Mesenchymal stem cell (in vitro differentiated cells and primary cell): ENCODE data around the gene PKNOX2.
"Not testable (repeated sequence)": the region's sequence is repeated elsewhere in the genome, so short reads cannot be mapped to it uniquely, and the experiment has no call there.

Experiments
- DNase-seq: peaks from one replicate; pipeline ENCODE4 v3.0.0-alpha.2; 2013
- H2AFZ ChIP-seq: one replicate; pipeline ENCODE4 v1.6.1; 2013; ENCODE audit warnings: low read depth, mild to moderate bottlenecking, control low read depth, inconsistent platforms, low read length, moderate library complexity
- H2AK5ac ChIP-seq: 2 replicates; pipeline ENCODE4 v1.6.1; 2013; ENCODE audit warnings: low read length, moderate library complexity, mild to moderate bottlenecking, inconsistent platforms; ENCODE audit not compliant: severe bottlenecking
- H2BK120ac ChIP-seq: one replicate; pipeline ENCODE4 v1.6.1; 2013; ENCODE audit warnings: low read depth, mild to moderate bottlenecking, inconsistent platforms, low read length, moderate library complexity
- H2BK12ac ChIP-seq, 2 experiments: one replicate each; pipeline ENCODE4 v1.6.1; 2013; ENCODE audit warnings: inconsistent platforms in 2 of 2, low read length in 2 of 2, mild to moderate bottlenecking in 2 of 2, moderate library complexity in 2 of 2, control low read depth in 1 of 2
- H2BK15ac ChIP-seq: one replicate; pipeline ENCODE4 v1.6.1; 2013; ENCODE audit warnings: mild to moderate bottlenecking, low read depth, inconsistent platforms; ENCODE audit not compliant: poor library complexity, severe bottlenecking
- H2BK5ac ChIP-seq: 2 replicates; pipeline ENCODE4 v1.6.1; 2013; ENCODE audit warnings: low read depth, mild to moderate bottlenecking, low read length, control low read depth, inconsistent platforms; ENCODE audit not compliant: poor library complexity, severe bottlenecking
- H3K14ac ChIP-seq, 2 experiments: one replicate each; pipeline ENCODE4 v1.6.1; 2013; ENCODE audit warnings: inconsistent platforms in 2 of 2, low read length in 2 of 2, control low read depth in 1 of 2, mild to moderate bottlenecking in 1 of 2, moderate library complexity in 1 of 2
- H3K18ac ChIP-seq, 2 experiments: one replicate each; pipeline ENCODE4 v1.6.1; 2013; ENCODE audit warnings: inconsistent platforms in 2 of 2, low read length in 2 of 2, control low read depth in 1 of 2, low read depth in 1 of 2, mild to moderate bottlenecking in 1 of 2
- H3K23ac ChIP-seq, 2 experiments: one replicate each; pipeline ENCODE4 v1.6.1; 2013; ENCODE audit warnings: inconsistent platforms in 2 of 2, low read length in 2 of 2, mild to moderate bottlenecking in 2 of 2, moderate library complexity in 2 of 2, control low read depth in 1 of 2
- H3K27ac ChIP-seq: 2 replicates; pipeline ENCODE4 v1.5.1; 2013; ENCODE audit warnings: mild to moderate bottlenecking, moderate library complexity, low read length, control low read depth, inconsistent platforms; ENCODE audit not compliant: poor library complexity, severe bottlenecking
- H3K27me3 ChIP-seq, 2 experiments: 2 replicates each; pipeline versions ENCODE4 v1.6.1 to v1.7.0; 2013; ENCODE audit warnings: low read length in 2 of 2, mild to moderate bottlenecking in 2 of 2, moderate library complexity in 2 of 2, control low read depth in 1 of 2, inconsistent platforms in 1 of 2; ENCODE audit not compliant: control insufficient read depth in 1 of 2, insufficient read depth in 1 of 2
- H3K36me3 ChIP-seq, 2 experiments: 2 replicates each; pipeline versions ENCODE4 v1.6.1 to v1.7.0; 2013; ENCODE audit warnings: low read length in 2 of 2, control low read depth in 1 of 2, inconsistent platforms in 1 of 2, low read depth in 1 of 2, mild to moderate bottlenecking in 1 of 2; ENCODE audit not compliant: insufficient read depth in 2 of 2, control insufficient read depth in 1 of 2
- H3K4ac ChIP-seq, 2 experiments: one replicate each; pipeline ENCODE4 v1.6.1; 2013; ENCODE audit warnings: inconsistent platforms in 2 of 2, low read length in 2 of 2, mild to moderate bottlenecking in 2 of 2, moderate library complexity in 2 of 2, control low read depth in 1 of 2, low read depth in 1 of 2
- H3K4me1 ChIP-seq: 2 replicates; pipeline ENCODE4 v1.6.1; 2013; ENCODE audit warnings: low read depth, low read length, control low read depth; ENCODE audit not compliant: control insufficient read depth, insufficient read depth
- H3K4me2 ChIP-seq: 2 replicates; pipeline ENCODE4 v1.6.1; 2013; ENCODE audit warnings: low read length, mild to moderate bottlenecking, inconsistent platforms; ENCODE audit not compliant: poor library complexity, severe bottlenecking
- H3K4me3 ChIP-seq, 2 experiments: 2 replicates each; pipeline versions ENCODE4 v1.5.1 to v1.7.0; 2013; ENCODE audit warnings: low read length in 2 of 2, mild to moderate bottlenecking in 2 of 2, control low read depth in 1 of 2, low read depth in 1 of 2; ENCODE audit not compliant: insufficient read depth in 1 of 2
- H3K79me1 ChIP-seq: replicated peaks from 2 replicates; pipeline ENCODE4 v1.6.1; 2013; ENCODE audit warnings: mild to moderate bottlenecking, control low read depth, low read length, inconsistent platforms; ENCODE audit not compliant: poor library complexity, severe bottlenecking
- H3K9ac ChIP-seq: 2 replicates; pipeline ENCODE4 v1.7.0; 2013; ENCODE audit warnings: mild to moderate bottlenecking, low read length, moderate library complexity
- H3K9me3 ChIP-seq: 2 replicates; pipeline ENCODE4 v1.7.0; 2013; ENCODE audit warnings: mild to moderate bottlenecking, low read length; ENCODE audit not compliant: control insufficient read depth
- H4K8ac ChIP-seq: one replicate; pipeline ENCODE4 v1.6.1; 2013; ENCODE audit warnings: inconsistent platforms, mild to moderate bottlenecking, low read length, moderate library complexity
- H4K91ac ChIP-seq: one replicate; pipeline ENCODE4 v1.6.1; 2013; ENCODE audit warnings: mild to moderate bottlenecking, low read length, inconsistent platforms
- WGBS: methylation state at CpG from one replicate; pipeline ENCODE4 v1.1.7; 2013; ENCODE audit warnings: mixed read lengths; 5-methylcytosine and 5-hydroxymethylcytosine counted together

Gene PKNOX2

GRCh38 chr11:125218336-125218735 lies 53.8 kb downstream of the PKNOX2 start:
- no peak overlapping the region for H2BK5ac ChIP-seq
- H3K4me2 ChIP-seq, result no peak overlapping the region
- H2AK5ac ChIP-seq, result no peak overlapping the region
- H3K14ac ChIP-seq, result no peak overlapping the region
- H3K18ac ChIP-seq, result no peak overlapping the region
- no peak overlapping the region for H4K91ac ChIP-seq
- H4K8ac ChIP-seq, result no peak overlapping the region
- peaks cover 0 to 15% of the 10 kb centered on the region in 2 experiments for H3K36me3 ChIP-seq
- H3K9me3 ChIP-seq, result no peaks in the 10 kb centered on the region
- no peak overlapping the region for H3K23ac ChIP-seq
- no peak overlapping the region for H3K4me3 ChIP-seq
- DNase-seq, result no peak
- H2BK15ac ChIP-seq, result no peak overlapping the region
- H3K9ac ChIP-seq, result no peak overlapping the region
- peaks cover 46% of the 10 kb centered on the region for H3K79me1 ChIP-seq
- H3K27me3 ChIP-seq, result peaks cover 0 to 51% of the 10 kb centered on the region in 2 experiments
- H2BK120ac ChIP-seq, result no peak overlapping the region
- peaks cover 49% of the 10 kb centered on the region for H3K4me1 ChIP-seq
- H2BK12ac ChIP-seq, result no peak overlapping the region
- no peak overlapping the region for H3K4ac ChIP-seq
- WGBS, result 84% methylated on average over 4 of the region's 4 CpGs
- H3K27ac ChIP-seq, result no peak overlapping the region
- no peak overlapping the region for H2AFZ ChIP-seq

GRCh38 chr11:125221461-125221860 lies 56.9 kb downstream of the PKNOX2 start:
- H3K4me3 ChIP-seq, result no peak overlapping the region
- H3K36me3 ChIP-seq, result peaks cover 0 to 34% of the 10 kb centered on the region in 2 experiments
- H3K4ac ChIP-seq, result no peak overlapping the region
- no peak overlapping the region for H2BK120ac ChIP-seq
- no peak overlapping the region for H2BK5ac ChIP-seq
- no peak overlapping the region for H3K23ac ChIP-seq
- H2AK5ac ChIP-seq, result peak overlapping the region; percentile 76
- H3K9me3 ChIP-seq, result no peaks in the 10 kb centered on the region
- H3K79me1 ChIP-seq, result peaks cover 51% of the 10 kb centered on the region
- no peak overlapping the region for H2BK12ac ChIP-seq
- H3K18ac ChIP-seq, result no peak overlapping the region
- peaks cover 0 to 42% of the 10 kb centered on the region in 2 experiments for H3K27me3 ChIP-seq
- no peak for DNase-seq
- H2BK15ac ChIP-seq, result no peak overlapping the region
- H2AFZ ChIP-seq, result no peak overlapping the region
- H4K91ac ChIP-seq, result no peak overlapping the region
- 85% methylated on average over 9 of the region's 10 CpGs for WGBS
- H3K4me2 ChIP-seq, result no peak overlapping the region
- H3K27ac ChIP-seq, result no peak overlapping the region
- H3K4me1 ChIP-seq, result peaks cover 44% of the 10 kb centered on the region
- H3K9ac ChIP-seq, result no peak overlapping the region
- no peak overlapping the region for H4K8ac ChIP-seq
- H3K14ac ChIP-seq, result no peak overlapping the region

GRCh38 chr11:125222494-125222893 lies 57.9 kb downstream of the PKNOX2 start:
- no peak overlapping the region for H3K4me2 ChIP-seq
- DNase-seq, result no peak
- peak overlapping the region; percentile 12 for H2AK5ac ChIP-seq
- peaks cover 0 to 35% of the 10 kb centered on the region in 2 experiments for H3K27me3 ChIP-seq
- no peak overlapping the region for H2AFZ ChIP-seq
- H2BK15ac ChIP-seq, result no peak overlapping the region
- H3K18ac ChIP-seq, result peak overlapping the region in 1 of 2 experiments; percentile 89
- peak overlapping the region in 1 of 2 experiments; percentile 92 for H3K14ac ChIP-seq
- no peak overlapping the region for H3K9ac ChIP-seq
- no peak overlapping the region for H3K4me3 ChIP-seq
- WGBS, result 93% methylated on average over 4 of the region's 4 CpGs
- peak overlapping the region; percentile 30 for H4K91ac ChIP-seq
- H3K36me3 ChIP-seq, result peaks cover 0 to 28% of the 10 kb centered on the region in 2 experiments
- H3K9me3 ChIP-seq, result no peaks in the 10 kb centered on the region
- H2BK120ac ChIP-seq, result no peak overlapping the region
- no peak overlapping the region for H3K4ac ChIP-seq
- peaks cover 49% of the 10 kb centered on the region for H3K79me1 ChIP-seq
- no peak overlapping the region for H2BK5ac ChIP-seq
- peak overlapping the region in 1 of 2 experiments; percentile 60 for H2BK12ac ChIP-seq
- no peak overlapping the region for H4K8ac ChIP-seq
- no peak overlapping the region for H3K23ac ChIP-seq
- peaks cover 34% of the 10 kb centered on the region for H3K4me1 ChIP-seq
- no peak overlapping the region for H3K27ac ChIP-seq

- not testable (repeated sequence) for H3K4me2 ChIP-seq, H3K27ac ChIP-seq, H3K23ac ChIP-seq, H2BK12ac ChIP-seq, H3K4ac ChIP-seq, H2BK15ac ChIP-seq, H3K9me3 ChIP-seq, H3K14ac ChIP-seq, H4K8ac ChIP-seq, H3K9ac ChIP-seq, H2AK5ac ChIP-seq, H2AFZ ChIP-seq, H2BK120ac ChIP-seq, H4K91ac ChIP-seq, H3K4me3 ChIP-seq, H3K18ac ChIP-seq, H2BK5ac ChIP-seq
- peaks cover 34% of the 10 kb centered on the region for H3K4me1 ChIP-seq
- peak; percentile 66 for DNase-seq
- peaks cover 0 to 32% of the 10 kb centered on the region in 2 experiments for H3K27me3 ChIP-seq
- H3K79me1 ChIP-seq, result peaks cover 51% of the 10 kb centered on the region
- 64% methylated on average over 5 of the region's 6 CpGs for WGBS
- peaks cover 0 to 30% of the 10 kb centered on the region in 2 experiments for H3K36me3 ChIP-seq
Observed at GRCh38 chr11:125223161-125223560, 58.6 kb downstream of the PKNOX2 start.
